H1 (cell line): ENCODE measurements around the gene HOMER2. TPM values are rescaled to one million over a fixed set of nuclear protein-coding genes. Genes with fewer than 3 reads are reported as not detected.

ENCODE experiments used
- CTCF ChIA-PET: fragments of 300-600 bp; sonication (Branson Sonifier 250); formaldehyde crosslinking; loops from one replicate; lab custom pipeline; 2021; ENCODE audit not compliant: partially characterized antibody; lab: Charles Lee
- POLR2A ChIA-PET: fragments of 300-600 bp; sonication (Branson Sonifier 250); formaldehyde crosslinking; loops from one replicate; lab custom pipeline; 2021; ENCODE audit warnings: inconsistent platforms; ENCODE audit not compliant: partially characterized antibody; lab: Charles Lee
- DNase-seq, 2 experiments: peaks; one replicate each; pipeline versions ENCODE4 v3.0.0 to v3.0.0-alpha.2; 2010 to 2022; ENCODE audit warnings: low spot score in 2 of 2, low read depth in 1 of 2, mixed read lengths in 1 of 2
- FAIRE-seq: peaks from 2 replicates; lab custom pipeline; 2011; peaks lifted over from hg19 to GRCh38; lab: Jason Lieb, UNC
- H2AFZ ChIP-seq: 2 replicates; pipeline ENCODE4 v1.8.1; 2012; ENCODE audit warnings: low read length, inconsistent platforms
- H2AK5ac ChIP-seq: 2 replicates; pipeline ENCODE4 v1.6.1; 2013; ENCODE audit warnings: low read depth, low read length
- H2BK120ac ChIP-seq: replicated peaks from 2 replicates; pipeline ENCODE3; 2013; ENCODE audit warnings: low read depth, low read length, inconsistent platforms
- H2BK12ac ChIP-seq: 2 replicates; pipeline ENCODE4 v1.6.1; 2013; ENCODE audit warnings: low read depth, low read length
- H2BK15ac ChIP-seq: 2 replicates; pipeline ENCODE4 v1.6.1; 2013; ENCODE audit warnings: low read length
- H2BK20ac ChIP-seq: 2 replicates; pipeline ENCODE4 v1.6.1; 2013; ENCODE audit warnings: low read length
- H2BK5ac ChIP-seq: 2 replicates; pipeline ENCODE4 v1.6.1; 2013; ENCODE audit warnings: low read depth, low read length
- H3K14ac ChIP-seq: 2 replicates; pipeline ENCODE4 v1.6.1; 2013; ENCODE audit warnings: inconsistent platforms; ENCODE audit not compliant: insufficient read length
- H3K18ac ChIP-seq: 2 replicates; pipeline ENCODE4 v1.6.1; 2013; ENCODE audit warnings: low read length; ENCODE audit errors: extremely low read depth
- H3K23ac ChIP-seq: 2 replicates; pipeline ENCODE4 v1.6.1; 2013; ENCODE audit warnings: inconsistent platforms; ENCODE audit not compliant: insufficient read length
- H3K23me2 ChIP-seq: 2 replicates; pipeline ENCODE4 v1.6.1; 2013; ENCODE audit warnings: low read depth, low read length
- H3K27ac ChIP-seq: 2 replicates; pipeline ENCODE4 v1.6.1; 2011; ENCODE audit warnings: low read depth, low read length, inconsistent platforms
- H3K27me3 ChIP-seq, 4 experiments: replicated peaks in 1 of 4; 1 replicate in 1 of 4; 2 replicates in 3 of 4; pipeline versions ENCODE4 v1.6.1 to v1.8.1; 2011 to 2013; ENCODE audit warnings: low read length in 3 of 4, mild to moderate bottlenecking in 3 of 4, inconsistent platforms in 2 of 4, mixed read lengths in 2 of 4, moderate library complexity in 1 of 4; ENCODE audit not compliant: control insufficient read depth in 3 of 4, insufficient read depth in 3 of 4; ENCODE audit errors: extremely low read depth in 1 of 4
- H3K36me3 ChIP-seq, 4 experiments: 2 replicates each; pipeline versions ENCODE4 v1.6.1 to v1.8.1; 2011 to 2013; ENCODE audit warnings: mild to moderate bottlenecking in 4 of 4, low read length in 3 of 4, moderate library complexity in 2 of 4, control low read depth in 1 of 4, inconsistent platforms in 1 of 4; ENCODE audit not compliant: insufficient read depth in 4 of 4, control insufficient read depth in 2 of 4
- H3K4ac ChIP-seq: replicated peaks from 2 replicates; pipeline ENCODE3; 2013; ENCODE audit warnings: low read length, low read depth, mixed read lengths, inconsistent platforms; ENCODE audit not compliant: insufficient read length
- H3K4me1 ChIP-seq, 4 experiments: replicated peaks in 1 of 4; 1 replicate in 1 of 4; 2 replicates in 3 of 4; pipeline versions ENCODE4 v1.6.1 to v1.8.1; 2011 to 2013; ENCODE audit warnings: low read length in 3 of 4, inconsistent platforms in 2 of 4, mixed read lengths in 1 of 4; ENCODE audit not compliant: insufficient read depth in 4 of 4, control insufficient read depth in 3 of 4
- H3K4me2 ChIP-seq, 2 experiments: 2 replicates each; pipeline versions ENCODE4 v1.6.1 to v1.8.1; 2011 to 2013; ENCODE audit warnings: low read depth in 2 of 2, low read length in 2 of 2, control low read depth in 1 of 2, inconsistent platforms in 1 of 2, mild to moderate bottlenecking in 1 of 2; ENCODE audit not compliant: insufficient read depth in 1 of 2
- H3K4me3 ChIP-seq, 4 experiments: fragments of 200-600, 300-600 bp in 1 of 4; sonication (generic), shearing (Covaris generic), sonication (Bioruptor Twin) in 1 of 4; 2 replicates each; pipeline versions ENCODE4 v1.5.1 to v1.8.1; 2011 to 2016; ENCODE audit warnings: low read length in 4 of 4, low read depth in 3 of 4, control low read depth in 2 of 4, inconsistent platforms in 2 of 4, mild to moderate bottlenecking in 2 of 4, mixed read lengths in 1 of 4, moderate library complexity in 1 of 4; ENCODE audit not compliant: insufficient read depth in 2 of 4; ENCODE audit errors: extremely low read depth in 1 of 4
- H3K56ac ChIP-seq: replicated peaks from 2 replicates; pipeline ENCODE3; 2013; ENCODE audit warnings: low read depth, mild to moderate bottlenecking, mixed read lengths, low read length, inconsistent platforms; ENCODE audit not compliant: insufficient read length
- H3K79me1 ChIP-seq: 2 replicates; pipeline ENCODE4 v1.6.1; 2013; ENCODE audit warnings: low read depth, low read length, control low read depth
- H3K79me2 ChIP-seq, 2 experiments: 2 replicates each; pipeline versions ENCODE4 v1.6.1 to v1.8.1; 2012 to 2013; ENCODE audit warnings: low read length in 2 of 2, mild to moderate bottlenecking in 2 of 2, inconsistent platforms in 1 of 2; ENCODE audit not compliant: insufficient read depth in 2 of 2, control insufficient read depth in 1 of 2
- H3K9ac ChIP-seq, 4 experiments: replicated peaks in 1 of 4; 1 replicate in 1 of 4; 2 replicates in 3 of 4; pipeline versions ENCODE4 v1.6.1 to v1.8.1; 2011 to 2013; ENCODE audit warnings: low read depth in 3 of 4, low read length in 3 of 4, control low read depth in 2 of 4, mild to moderate bottlenecking in 2 of 4, moderate library complexity in 2 of 4, inconsistent platforms in 1 of 4; ENCODE audit errors: extremely low read depth in 1 of 4
- H3K9me3 ChIP-seq, 2 experiments: 2 replicates each; pipeline versions ENCODE4 v1.6.1 to v1.8.1; 2012 to 2013; ENCODE audit warnings: mild to moderate bottlenecking in 2 of 2, moderate library complexity in 2 of 2, control low read depth in 1 of 2, inconsistent platforms in 1 of 2, low read depth in 1 of 2, low read length in 1 of 2, mixed read lengths in 1 of 2; ENCODE audit not compliant: insufficient read depth in 2 of 2
- H4K20me1 ChIP-seq, 2 experiments: replicated peaks in 1 of 2; 2 replicates each; pipeline versions ENCODE3 to v1.8.1; 2011 to 2013; ENCODE audit warnings: inconsistent platforms in 2 of 2, low read length in 2 of 2, mild to moderate bottlenecking in 1 of 2; ENCODE audit not compliant: insufficient read depth in 2 of 2, control insufficient read depth in 1 of 2
- H4K5ac ChIP-seq: 2 replicates; pipeline ENCODE4 v1.6.1; 2013; ENCODE audit warnings: low read length, low read depth, mixed read lengths, inconsistent platforms; ENCODE audit not compliant: insufficient read length
- H4K8ac ChIP-seq: 2 replicates; pipeline ENCODE4 v1.8.0; 2013; ENCODE audit warnings: mild to moderate bottlenecking, moderate library complexity, low read length, inconsistent platforms; ENCODE audit not compliant: insufficient read depth; ENCODE audit errors: extremely low read depth
- H4K91ac ChIP-seq: replicated peaks from 2 replicates; pipeline ENCODE3; 2013; ENCODE audit warnings: low read length, mixed read lengths, inconsistent platforms; ENCODE audit not compliant: insufficient read length
- BACH1 ChIP-seq: IDR thresholded peaks from 2 replicates; pipeline ENCODE4 v1.6.1; 2012; ENCODE audit warnings: low read length, improper control_type of control experiment
- CHD2 ChIP-seq: IDR thresholded peaks from 2 replicates; pipeline ENCODE4 v1.6.1; 2012; ENCODE audit warnings: low read length, improper control_type of control experiment
- KDM4A ChIP-seq: IDR thresholded peaks from one replicate; pipeline ENCODE4 v1.7.1; 2012; ENCODE audit warnings: low read depth, mild to moderate bottlenecking, moderate library complexity, low read length, inconsistent platforms; ENCODE audit not compliant: severe bottlenecking
- POLR2AphosphoS5 ChIP-seq: IDR thresholded peaks from 2 replicates; pipeline ENCODE4 v1.6.1; 2011; ENCODE audit warnings: low read depth, low read length
- ZNF274 ChIP-seq: IDR thresholded peaks from 2 replicates; pipeline ENCODE4 v1.7.0; 2012; ENCODE audit warnings: low read length, borderline replicate concordance; ENCODE audit errors: extremely low read depth
- WGBS, 2 experiments: shearing (Covaris generic) in 1 of 2; methylation state at CpG; one replicate each; pipeline versions ENCODE4 v1.1.6 to v1.1.7; 2013 to 2015; ENCODE audit warnings: low lambda C conversion rate in 2 of 2, mixed read lengths in 2 of 2, inconsistent platforms in 1 of 2, low coverage in 1 of 2, missing lambda C conversion rate in 1 of 2; ENCODE audit not compliant: insufficient replicate concordance in 2 of 2, insufficient coverage in 1 of 2, insufficient read length in 1 of 2; ENCODE audit errors: extremely low coverage in 1 of 2, missing lambda C conversion rate in 1 of 2; 5-methylcytosine and 5-hydroxymethylcytosine counted together
- polyA plus RNA-seq, 7 experiments: library from polyadenylated mRNA; depleted of rRNA in 3 of 7; stranded (reverse) in 5 of 7; unstranded in 2 of 7; fragments of >200 nt in 5 of 7; fragments of 200-250 nt in 2 of 7; gene quantifications; 1 replicate in 5 of 7; 2 replicates in 1 of 7; 4 replicates in 1 of 7; pipeline versions ENCODE4 v1.2.1 to v1.2.3, GENCODE V29; 2011 to 2013; ENCODE audit warnings: missing spikeins in 2 of 7, mixed read lengths in 2 of 7
- total RNA-seq: library from RNA; stranded (reverse); fragmentation: NEBNext Ultra II Directional; extraction: Animal tissue kit (Norgen Biotek cat#: 25700); gene quantifications from 2 replicates; pipeline ENCODE4 v1.2.1, GENCODE V29; 2021

The HOMER2 gene
- total and polyA plus RNA-seq, 2 of the 8 experiments (the other 6 are each of a cell fraction or from before 2014, with no cell fraction given) = 12.5 to 27.6 TPM

GRCh38 chr15:82931221-82931620 is 21.3 kb downstream of the HOMER2 start:
- FAIRE-seq (no peak), DNase-seq (no peak)
- Histone ChIP-seq H2BK15ac (no peak overlapping the region), H4K5ac (no peak overlapping the region), H4K20me1 (no peaks in the 10 kb centered on the region), H3K4me2 (no peak overlapping the region), H3K23ac (no peak overlapping the region), H3K4me1 (0 out of 7 replicates have a peak, but pooled peaks cover 0 to 2% (median 0%) of the 10 kb centered on the region in 4 experiments), H3K23me2 (peaks cover 1% of the 10 kb centered on the region; the same call in 1 of the 2 replicates), H4K91ac (no peak overlapping the region), H3K9me3 (no peaks in the 10 kb centered on the region), H4K8ac (no peak overlapping the region), H3K14ac (no peak overlapping the region), H3K56ac (no peak overlapping the region), H3K27me3 (no peaks in the 10 kb centered on the region), H2BK12ac (no peak overlapping the region), H3K27ac (no peak overlapping the region), H3K18ac (no peak overlapping the region), H2BK5ac (no peak overlapping the region), H3K79me2 (no peaks in the 10 kb centered on the region), H2BK20ac (no peak overlapping the region), H3K79me1 (no peaks in the 10 kb centered on the region), H3K36me3 (no peaks in the 10 kb centered on the region), H2AK5ac (no peak overlapping the region), H3K4ac (no peak overlapping the region), H2BK120ac (no peak overlapping the region), H3K4me3 (no peak overlapping the region), H2AFZ (no peak overlapping the region), H3K9ac (no peak overlapping the region)
- TF ChIP-seq KDM4A (no peak), ZNF274 (no peak), BACH1 (no peak), POLR2AphosphoS5 (no peak), CHD2 (no peak)
- 88% methylated on average over 1 of the region's 3 CpGs; no CpG with 5 or more reads in 1 of the 2 experiments for WGBS, 2 experiments
- CTCF ChIA-PET = interaction anchor here (0.6 to 1.9 kb wide), 6 partner anchors 9 to 61 kb away, joined by 3 to 5 read pairs (median 3); no protein-coding TSS in a partner anchor
- POLR2A ChIA-PET = no interaction called here
